Kidney (tissue), 14 donors: ENCODE results near the gene TTLL4. TPM values are rescaled to one million over a fixed set of nuclear protein-coding genes. Genes with fewer than 3 reads are reported as not detected.

ENCODE experiments used
- DNase-seq, 5 donors: peaks; one replicate each; pipeline ENCODE4 v3.0.0-alpha.2; 2013 to 2020
- FAIRE-seq: peaks from 2 replicates; lab custom pipeline; 2012; peaks lifted over from hg19 to GRCh38; lab: Jason Lieb, UNC
- H3K27ac ChIP-seq, 2 donors: one replicate each; pipeline ENCODE4 v1.7.0; 2013; ENCODE audit warnings: low read depth in 2 of 2, low read length in 2 of 2, inconsistent platforms in 1 of 2
- H3K27me3 ChIP-seq: one replicate; pipeline ENCODE4 v1.7.1; 2013; ENCODE audit warnings: low read length, inconsistent platforms; ENCODE audit not compliant: control insufficient read depth, insufficient read depth
- H3K36me3 ChIP-seq, 3 donors: one replicate each; pipeline versions ENCODE4 v1.7.0 to v1.7.1; 2013; ENCODE audit warnings: low read length in 3 of 3, control low read depth in 1 of 3, inconsistent platforms in 1 of 3; ENCODE audit not compliant: insufficient read depth in 3 of 3, control insufficient read depth in 2 of 3
- H3K4me1 ChIP-seq, 3 donors: one replicate each; pipeline versions ENCODE4 v1.7.0 to v1.7.1; 2013; ENCODE audit warnings: low read length in 3 of 3, inconsistent platforms in 1 of 3, low read depth in 1 of 3; ENCODE audit not compliant: control insufficient read depth in 2 of 3, insufficient read depth in 2 of 3
- H3K4me3 ChIP-seq, 3 donors: one replicate each; pipeline versions ENCODE4 v1.7.0 to v1.8.1; 2013; ENCODE audit warnings: low read length in 3 of 3, control low read depth in 1 of 3, inconsistent platforms in 1 of 3
- H3K9ac ChIP-seq, 3 donors: one replicate each; pipeline versions ENCODE4 v1.7.0 to v1.7.1; 2013; ENCODE audit warnings: low read length in 3 of 3, control low read depth in 1 of 3, inconsistent platforms in 1 of 3
- H3K9me3 ChIP-seq, 3 donors: one replicate each; pipeline versions ENCODE4 v1.7.0 to v1.7.1; 2013; ENCODE audit warnings: low read length in 3 of 3, control low read depth in 1 of 3, inconsistent platforms in 1 of 3; ENCODE audit not compliant: control insufficient read depth in 2 of 3, insufficient read depth in 1 of 3
- CTCF ChIP-seq: IDR thresholded peaks from 3 replicates; pipeline ENCODE4 v1.5.1; 2012; ENCODE audit warnings: mild to moderate bottlenecking, moderate library complexity, borderline replicate concordance; ENCODE audit not compliant: insufficient read depth; ENCODE audit errors: extremely low read depth
- intact Hi-C: fragments of 100-400 bp; cut with DNase I; formaldehyde crosslinking; loops from one replicate; pipeline ENCODE4 v1.11.1; 2022
- polyA plus RNA-seq: library from polyadenylated mRNA; stranded (reverse); fragments of 350-450 nt; fragmentation: Illumina TruSeq; extraction: RNeasy Lipid Tissue Mini Kit (QIAGEN cat#74804); gene quantifications from one replicate; pipeline ENCODE4 v1.2.3, GENCODE V29; 2014; ENCODE audit warnings: low read depth, low replicate concordance; ENCODE audit not compliant: insufficient read depth
- total RNA-seq: library from RNA; stranded (reverse); fragmentation: NEBNext Ultra II Directional; extraction: Animal tissue kit (Norgen Biotek cat#: 25700); gene quantifications from one replicate; pipeline ENCODE4 v1.2.1, GENCODE V29; 2021
- donor health status: control.
- donor health status: control.
- donor health status: control.
- donor health status: control.
- donor health status: control.
- donor health status: DM: yes; HTN: yes; CAD: no.
- donor health status: Normal renal cell carcinoma (clear cell type).

Gene TTLL4
- total and polyA plus RNA-seq, 2 donors from 2014 or later = 7.6 to 30.7 TPM

- no peak overlapping the region for H3K9ac ChIP-seq
- no peak for FAIRE-seq
- intact Hi-C loops = no loop called here
- no peaks in the 10 kb centered on the region for H3K27me3 ChIP-seq
- TF ChIP-seq CTCF = no peak
- H3K36me3 ChIP-seq = peaks cover 5 to 42% (median 30%) of the 10 kb centered on the region in 3 donors
- no peak overlapping the region for H3K27ac ChIP-seq
- no peak overlapping the region for H3K4me3 ChIP-seq
- H3K9me3 ChIP-seq = no peaks in the 10 kb centered on the region
- H3K4me1 ChIP-seq = no peaks in the 10 kb centered on the region
- no peak for DNase-seq
Observed at GRCh38 chr2:218743068-218743467, 32.4 kb downstream of the TTLL4 start.

GRCh38 chr2:218744615-218745014, 34.0 kb downstream of the TTLL4 start:
- H3K36me3 ChIP-seq = peaks cover 5 to 45% (median 30%) of the 10 kb centered on the region in 3 donors
- FAIRE-seq = no peak
- intact Hi-C loops = no loop called here
- no peak for TF ChIP-seq CTCF
- H3K4me1 ChIP-seq = no peaks in the 10 kb centered on the region
- DNase-seq = no peak
- H3K9me3 ChIP-seq = no peaks in the 10 kb centered on the region
- no peak overlapping the region for H3K9ac ChIP-seq
- H3K27me3 ChIP-seq = no peaks in the 10 kb centered on the region
- no peak overlapping the region for H3K27ac ChIP-seq
- H3K4me3 ChIP-seq = no peak overlapping the region

GRCh38 chr2:218745160-218745558, 34.5 kb downstream of the TTLL4 start:
- H3K27ac ChIP-seq = no peak overlapping the region
- no peak for DNase-seq
- no peak for FAIRE-seq
- TF ChIP-seq CTCF = no peak
- H3K9ac ChIP-seq = no peak overlapping the region
- H3K4me1 ChIP-seq = no peaks in the 10 kb centered on the region
- no peak overlapping the region for H3K4me3 ChIP-seq
- peaks cover 5 to 40% (median 30%) of the 10 kb centered on the region in 3 donors for H3K36me3 ChIP-seq
- intact Hi-C loops = no loop called here
- H3K9me3 ChIP-seq = no peaks in the 10 kb centered on the region
- no peaks in the 10 kb centered on the region for H3K27me3 ChIP-seq
